HG03354 (cell line): ENCODE measurements around the gene SHISA8.

ENCODE experiments used
- ATAC-seq: cut with Tn5 transposase; IDR thresholded peaks from one replicate; pipeline ENCODE4 v1.9.1; 2021; ENCODE audit warnings: mild to moderate bottlenecking; ENCODE audit not compliant: unreplicated experiment, poor library complexity, severe bottlenecking

SHISA8 gene

DNA sequence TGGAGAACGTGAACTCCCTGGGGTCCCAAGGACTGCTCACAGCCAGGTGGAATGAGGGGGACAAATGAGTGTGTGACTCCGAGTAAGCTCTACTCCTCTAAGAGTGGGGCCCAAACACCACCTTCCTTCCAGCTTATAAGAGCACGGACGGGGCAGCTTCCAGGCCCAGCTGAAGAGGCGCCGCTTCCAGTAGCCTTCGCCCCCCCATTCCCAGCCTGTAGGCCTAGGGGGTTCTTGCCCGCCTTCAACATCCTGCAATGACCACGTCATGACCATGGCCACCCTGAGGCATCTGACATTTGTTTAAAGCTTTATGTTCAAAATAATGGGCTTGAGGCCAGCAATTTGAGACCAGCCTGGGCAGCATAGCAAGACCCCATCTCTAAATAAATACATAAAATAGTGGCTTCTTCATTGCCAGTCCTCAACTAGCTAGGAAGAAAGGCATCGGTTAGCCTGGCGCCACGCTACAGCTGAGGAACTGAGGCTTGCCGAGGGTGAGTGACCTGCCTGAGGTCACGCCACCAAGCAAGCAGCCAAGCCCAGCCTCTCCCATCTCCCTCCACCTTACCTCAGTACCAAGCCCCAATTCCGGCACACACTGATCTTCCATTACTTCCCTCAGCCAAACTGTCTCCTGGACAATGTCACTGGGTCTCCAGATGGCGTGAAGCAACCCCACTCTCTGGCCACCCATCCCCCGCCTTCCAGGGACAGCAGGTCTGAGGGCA, 19.6 kb upstream of the SHISA8 start:
- ATAC-seq = no peak

GRCh38 chr22:41933411-41934177, 18.7 kb upstream of the SHISA8 start:
- ATAC-seq = no peak

- ATAC-seq = no peak
Measured at GRCh38 chr22:41932353-41932752, 17.5 kb upstream of the SHISA8 start.

GRCh38 chr22:41931701-41932269, 16.9 kb upstream of the SHISA8 start:
- no peak for ATAC-seq

DNA sequence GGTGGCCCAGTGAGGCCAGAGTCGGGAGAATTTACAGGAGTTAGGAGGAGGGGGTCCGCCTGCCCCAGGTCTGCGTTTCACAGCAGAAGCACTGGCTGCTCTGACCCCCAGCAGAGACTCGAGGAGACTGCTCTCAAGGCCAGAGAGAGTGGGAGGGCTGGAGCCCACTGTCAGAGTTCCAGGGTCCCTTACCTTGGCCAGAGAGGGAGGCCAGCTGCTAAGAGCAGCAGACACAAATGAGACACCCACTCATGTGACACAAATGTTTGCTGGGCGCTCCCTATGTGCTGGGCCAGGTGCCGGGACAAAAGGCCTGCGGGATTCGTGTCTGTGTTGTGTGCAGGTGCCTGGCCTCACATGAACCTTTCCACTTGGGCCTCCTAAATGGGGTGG, 14.5 kb upstream of the SHISA8 start:
- no peak for ATAC-seq

DNA sequence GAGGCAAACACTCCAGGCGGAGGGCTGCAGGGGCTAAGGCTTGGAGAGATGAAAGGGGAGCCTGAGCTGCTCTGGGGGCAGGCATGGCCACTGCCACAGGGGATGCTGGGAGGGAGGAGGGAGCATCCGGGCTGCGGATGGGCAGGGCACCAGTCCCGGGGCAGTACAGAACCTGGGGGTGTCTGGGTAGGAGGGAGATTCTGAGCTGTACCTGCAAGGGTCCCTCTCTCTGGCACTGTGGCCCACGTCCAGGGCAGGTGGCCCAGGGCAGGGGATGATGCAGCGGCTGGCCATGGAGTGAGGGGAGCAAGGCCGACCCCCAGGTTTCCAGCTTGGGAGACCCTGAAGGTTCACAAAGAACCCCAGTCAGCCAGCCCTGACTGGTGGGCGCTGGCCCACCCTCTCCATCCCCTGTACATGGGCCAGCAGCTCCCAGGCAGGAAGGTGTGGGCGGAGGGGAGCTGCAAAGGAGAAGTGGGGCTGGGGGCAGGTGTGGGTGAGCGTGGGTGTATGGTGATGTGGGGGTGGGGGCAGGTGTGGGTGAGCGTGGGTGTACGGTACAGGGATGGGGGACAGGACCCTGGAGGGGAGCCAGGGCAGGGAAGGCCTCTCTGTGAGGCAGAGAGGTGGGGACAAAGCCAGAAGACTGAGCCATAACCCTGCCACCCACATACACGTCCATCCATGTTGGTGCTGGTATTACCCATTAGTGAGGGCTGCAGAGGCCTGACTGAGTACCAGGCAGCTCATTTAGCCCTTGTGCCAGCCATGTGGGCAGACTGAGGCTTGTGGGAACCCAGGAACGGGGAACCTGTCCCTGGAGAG, 13.9 kb upstream of the SHISA8 start:
- ATAC-seq = no peak

DNA sequence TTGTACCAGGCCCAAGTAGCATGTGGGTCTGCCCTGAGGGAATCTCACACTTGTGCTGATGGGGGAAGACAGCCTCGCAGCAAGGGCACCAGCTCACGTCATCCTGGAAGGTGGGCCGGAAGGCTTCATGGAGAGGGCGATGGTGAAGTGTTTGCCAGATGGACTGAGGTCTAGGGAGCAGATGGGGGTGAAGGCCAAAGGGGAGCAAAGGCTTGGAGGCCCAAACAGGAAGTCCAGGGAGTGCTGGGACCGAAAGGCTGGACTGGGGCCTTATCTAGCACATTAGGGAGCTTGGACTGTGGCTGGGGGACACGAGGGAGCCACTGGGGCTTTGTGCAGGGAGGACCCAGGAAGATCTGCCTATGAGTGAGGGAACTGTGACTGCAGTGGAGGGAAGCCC, 12.9 kb upstream of the SHISA8 start:
- ATAC-seq = no peak

DNA sequence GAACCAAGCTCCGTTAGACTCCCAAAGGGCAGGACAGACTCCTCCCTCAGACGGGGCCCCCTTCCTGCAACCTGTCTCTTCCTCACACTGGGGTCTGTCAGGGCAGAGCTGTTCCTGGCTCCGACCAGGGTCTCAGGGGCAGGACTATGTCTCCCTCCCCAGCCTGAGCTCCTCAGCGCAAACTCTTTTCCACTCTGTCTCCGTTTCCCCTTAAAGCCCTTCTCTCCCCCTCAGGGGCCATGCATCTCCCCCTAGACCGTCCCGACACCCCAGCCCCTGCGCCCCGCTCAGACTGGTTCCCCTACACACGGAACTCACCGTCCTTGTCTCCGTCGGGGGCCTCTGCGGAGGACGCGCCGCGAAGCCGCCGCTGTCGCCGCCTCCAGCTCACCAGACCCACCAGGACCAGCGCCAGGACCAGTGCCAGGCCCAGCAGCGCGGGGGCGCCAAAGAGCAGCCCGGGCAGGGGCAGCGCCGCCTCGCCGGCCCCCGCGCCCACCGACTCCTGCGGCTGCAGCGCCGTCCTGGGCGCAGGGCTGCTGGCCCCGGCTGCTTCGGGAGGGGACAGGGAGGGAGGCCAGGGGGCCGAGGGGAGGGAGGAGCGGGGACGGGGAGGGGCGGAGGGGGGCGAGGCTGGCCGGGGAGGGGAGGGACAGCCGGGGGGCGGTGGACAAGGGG, 11.0 kb upstream of the SHISA8 start:
- ATAC-seq = peak; percentile 38

DNA sequence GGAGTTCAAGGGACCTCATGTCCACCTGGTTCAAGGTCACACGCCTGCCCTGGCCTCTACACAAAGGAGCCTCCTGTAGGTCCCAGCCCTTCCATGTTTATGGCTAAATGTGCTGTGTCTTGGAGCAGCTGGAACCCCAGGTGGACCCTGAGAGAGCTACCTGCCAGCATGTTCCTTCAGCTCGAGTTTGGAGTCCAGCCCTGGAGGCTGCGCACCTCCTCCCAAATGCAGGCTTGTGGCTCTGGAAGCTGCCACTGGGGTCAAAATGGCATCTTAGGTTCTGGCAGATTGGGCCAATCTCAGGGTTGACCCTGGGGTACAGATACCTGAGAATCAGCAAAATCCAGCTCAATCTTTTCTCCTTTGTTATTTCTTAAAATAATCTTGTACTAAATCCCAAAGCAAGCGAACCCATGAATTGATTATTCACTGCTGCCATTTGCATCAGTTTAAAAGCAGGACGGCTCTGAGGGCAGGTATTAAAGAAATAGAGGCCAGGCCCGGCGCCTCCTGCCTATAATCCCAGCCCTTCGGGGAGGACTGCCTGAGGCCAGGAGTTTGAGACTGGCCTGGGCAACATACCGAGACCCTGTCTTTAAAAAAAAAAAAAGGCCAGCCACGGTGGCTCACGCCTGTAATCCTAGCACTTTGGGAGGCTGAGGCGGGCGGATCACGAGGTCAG, 8.9 kb upstream of the SHISA8 start:
- ATAC-seq = no peak

- ATAC-seq = no peak
Measured at GRCh38 chr22:41922940-41923594, 8.2 kb upstream of the SHISA8 start.

DNA sequence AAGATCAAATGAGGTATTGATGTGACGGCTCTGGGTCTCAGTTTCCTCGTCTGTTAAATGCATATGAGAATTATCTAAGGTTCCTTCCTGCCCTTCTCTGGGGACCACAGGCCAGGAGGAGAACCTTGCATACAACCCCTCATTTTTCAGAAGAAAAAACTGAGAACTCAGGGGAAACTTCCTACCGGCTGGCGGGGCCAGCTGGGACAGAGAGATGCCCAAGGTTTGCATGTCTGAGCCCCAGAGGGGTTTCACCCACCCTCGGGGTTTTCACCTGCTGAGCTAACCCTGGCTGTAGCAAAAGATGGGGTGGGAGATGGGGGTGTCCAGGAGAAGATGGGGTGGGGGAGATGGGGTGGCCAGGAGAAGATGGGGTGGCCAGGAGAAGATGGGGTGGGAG, 7.5 kb upstream of the SHISA8 start:
- ATAC-seq = no peak

- ATAC-seq = peak; percentile 31
Measured at GRCh38 chr22:41920271-41920976, 5.5 kb upstream of the SHISA8 start.

DNA sequence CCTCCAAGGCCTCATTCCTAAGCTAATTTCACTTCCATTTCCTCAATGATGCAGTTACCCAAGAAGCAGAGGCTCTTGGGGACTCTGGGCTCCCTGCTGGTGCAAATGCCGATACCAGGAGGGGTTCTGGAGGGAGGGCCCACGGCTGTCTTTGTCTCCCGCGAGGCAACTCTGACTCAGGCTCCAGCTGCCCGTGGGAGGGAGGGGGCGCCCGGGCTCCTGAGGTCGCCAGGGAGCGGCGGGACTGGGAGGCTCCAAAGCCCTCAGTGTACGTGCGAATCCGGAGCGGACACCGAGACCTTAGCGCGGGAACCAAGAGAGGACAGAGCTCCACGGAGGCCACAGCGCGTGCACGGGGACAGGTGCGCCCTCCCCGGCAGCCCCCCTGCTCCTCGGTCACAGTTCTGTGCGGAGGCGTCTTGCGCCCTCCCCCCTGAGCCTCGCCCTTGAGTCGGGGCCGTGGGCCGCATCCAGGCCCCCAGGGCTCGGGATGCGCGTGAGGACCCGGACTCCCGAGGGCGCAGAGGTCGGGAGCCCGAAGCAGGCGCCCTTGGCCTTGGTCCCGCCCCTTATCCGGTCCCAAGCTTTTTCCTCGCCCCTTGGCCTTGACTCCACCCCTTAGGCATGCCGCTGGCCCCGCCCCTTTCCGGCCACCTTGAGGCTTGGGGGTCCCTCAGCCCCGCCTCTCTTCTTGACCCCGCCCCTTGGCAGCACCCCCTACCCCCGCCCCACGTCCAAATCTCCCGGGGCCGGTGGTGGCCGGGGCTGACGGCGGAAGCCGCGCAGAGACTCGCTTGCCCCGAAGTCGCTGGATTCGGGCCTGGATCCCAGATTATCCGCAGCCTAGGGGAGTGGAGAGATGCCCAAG, 4.7 kb upstream of the SHISA8 start:
- peak; percentile 42 for ATAC-seq

GRCh38 chr22:41917903-41918791, 3.3 kb upstream of the SHISA8 start:
- no peak for ATAC-seq

DNA sequence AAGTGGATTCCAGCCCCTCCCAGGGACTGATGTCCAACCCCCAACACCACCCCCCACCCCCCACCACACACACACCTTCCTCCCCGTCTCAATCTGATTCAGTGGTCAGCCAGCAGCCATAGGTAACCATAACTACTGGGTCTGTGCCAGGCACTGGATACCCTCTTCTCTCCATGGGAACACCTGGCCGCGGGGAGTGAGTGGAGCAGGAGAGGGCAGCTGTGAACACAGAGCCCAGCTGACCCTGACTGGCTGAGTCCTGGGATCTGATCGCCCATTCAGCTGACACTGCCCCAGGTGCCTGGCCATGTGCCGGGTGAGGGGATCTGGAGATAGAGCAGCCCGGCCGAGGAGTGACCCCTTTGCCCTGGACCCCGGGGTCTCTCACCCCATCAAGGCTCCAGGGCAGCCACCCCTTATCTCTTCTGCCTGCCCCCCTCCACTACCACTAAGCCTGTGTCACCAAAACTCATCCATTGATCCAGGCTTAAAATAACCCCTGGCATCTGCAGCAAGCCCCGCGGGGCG, 2.6 kb upstream of the SHISA8 start:
- no peak for ATAC-seq

DNA sequence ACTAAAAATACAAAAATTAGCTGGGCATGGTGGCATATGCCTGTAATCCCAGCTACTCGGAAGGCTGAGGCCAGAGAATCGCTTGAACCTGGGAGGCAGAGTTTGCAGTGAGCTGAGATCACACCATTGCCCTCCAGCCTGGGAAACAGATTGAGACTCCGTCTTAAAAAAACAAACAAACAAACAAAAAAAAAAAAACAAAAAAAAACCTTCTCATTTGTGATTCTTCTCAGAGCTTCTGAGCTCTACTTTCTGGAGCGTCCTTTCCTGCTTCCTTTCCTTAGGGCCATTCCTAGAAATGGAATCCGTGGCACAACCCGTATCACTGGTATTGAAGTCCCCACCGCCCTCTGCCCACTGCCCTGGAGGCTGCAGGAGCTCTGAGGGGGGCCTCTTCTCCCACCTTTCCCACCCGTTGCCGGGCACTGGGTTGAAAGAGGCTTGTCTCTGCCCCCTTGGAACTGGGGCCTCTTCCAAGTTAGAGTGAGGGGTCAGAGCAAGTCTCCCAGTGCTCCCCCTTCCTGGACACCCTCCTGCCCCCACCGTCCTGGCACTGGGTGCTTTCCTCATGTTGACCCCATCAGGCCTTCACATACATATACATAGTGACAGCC, 2.0 kb upstream of the SHISA8 start:
- no peak for ATAC-seq
